HUES64 (cell line): ENCODE measurements around the gene SNRPA1.
A peak's percentile ranks its signal among the peaks of the same experiment; 100 is the strongest.

Source experiments
- H3K27ac ChIP-seq: 2 replicates; pipeline ENCODE4 v1.7.0; 2013; ENCODE audit warnings: low read depth, low read length, inconsistent platforms
- H3K27me3 ChIP-seq: 2 replicates; pipeline ENCODE4 v1.6.1; 2013; ENCODE audit warnings: mild to moderate bottlenecking, low read length; ENCODE audit not compliant: insufficient read depth
- H3K36me3 ChIP-seq: 2 replicates; pipeline ENCODE4 v1.6.1; 2013; ENCODE audit warnings: mild to moderate bottlenecking, low read length; ENCODE audit not compliant: insufficient read depth
- H3K4me1 ChIP-seq: 2 replicates; pipeline ENCODE4 v1.6.1; 2013; ENCODE audit warnings: mild to moderate bottlenecking, low read length, moderate library complexity; ENCODE audit not compliant: insufficient read depth
- H3K4me3 ChIP-seq: 2 replicates; pipeline ENCODE4 v1.5.1; 2013; ENCODE audit warnings: mild to moderate bottlenecking, low read length, moderate library complexity
- H3K9ac ChIP-seq: 2 replicates; pipeline ENCODE4 v1.6.1; 2013; ENCODE audit warnings: mild to moderate bottlenecking, low read depth, low read length
- H3K9me3 ChIP-seq: 2 replicates; pipeline ENCODE4 v1.6.1; 2013; ENCODE audit warnings: low read depth, low read length; ENCODE audit not compliant: insufficient read depth
- WGBS: fragments of 150-250, 120-280 bp; methylation state at CpG from one replicate; pipeline ENCODE4 v1.1.7; 2013; ENCODE audit warnings: missing lambda C conversion rate; 5-methylcytosine and 5-hydroxymethylcytosine counted together

Gene SNRPA1

DNA sequence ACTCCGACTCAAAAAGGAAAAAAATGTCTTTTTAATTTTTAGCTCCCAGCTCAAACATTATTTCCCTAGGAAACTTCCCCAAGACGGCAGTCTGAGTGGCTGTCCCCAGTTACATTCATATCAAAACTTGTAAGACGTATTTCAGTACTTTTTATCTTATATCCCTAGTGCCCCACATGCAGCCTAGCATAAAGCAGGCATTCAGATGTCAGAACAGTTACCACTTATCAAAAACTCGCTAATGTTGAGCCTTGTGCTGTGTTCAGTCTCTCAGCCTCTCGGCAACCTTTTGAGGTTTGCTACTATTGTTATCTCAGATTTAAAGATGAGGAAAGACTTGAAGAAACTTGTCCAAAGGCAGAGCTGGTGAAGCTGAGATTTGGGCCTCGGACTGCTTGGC is 11.1 kb downstream of the SNRPA1 start:
- H3K9me3 ChIP-seq: no peaks in the 10 kb centered on the region
- WGBS: 87% methylated on average over 6 of the region's 6 CpGs
- H3K9ac ChIP-seq: no peak overlapping the region
- no peaks in the 10 kb centered on the region for H3K4me1 ChIP-seq
- H3K36me3 ChIP-seq: peaks cover 91% of the 10 kb centered on the region
- H3K27me3 ChIP-seq: no peaks in the 10 kb centered on the region
- no peak overlapping the region for H3K4me3 ChIP-seq
- no peak overlapping the region for H3K27ac ChIP-seq

DNA sequence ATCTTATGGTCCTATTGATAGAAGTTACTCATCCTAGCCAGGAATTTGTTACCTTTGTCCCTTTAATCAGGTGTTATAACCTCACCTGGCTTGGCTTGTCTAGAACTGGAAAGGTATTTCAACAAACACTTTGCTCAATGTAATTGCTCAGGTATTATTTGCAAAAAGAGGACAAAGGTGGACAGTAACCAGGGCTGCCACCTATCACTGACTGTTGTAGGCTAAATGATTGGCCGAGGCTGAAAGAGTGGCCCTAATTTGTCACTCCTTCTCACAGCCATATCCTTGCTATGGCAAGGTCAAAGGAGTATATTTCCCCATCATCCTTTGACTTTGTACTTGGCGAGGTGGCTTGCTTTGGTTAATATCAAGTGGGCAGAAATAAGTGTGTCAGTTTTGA is 15.0 kb downstream of the SNRPA1 start:
- no peaks in the 10 kb centered on the region for H3K9me3 ChIP-seq
- H3K36me3 ChIP-seq: peaks cover 65% of the 10 kb centered on the region
- WGBS: 97% methylated on average over 2 of the region's 2 CpGs
- no peaks in the 10 kb centered on the region for H3K27me3 ChIP-seq
- no peak overlapping the region for H3K4me3 ChIP-seq
- no peak overlapping the region; the same call in 1 of the 2 replicates for H3K27ac ChIP-seq
- 0 out of 2 replicates have a peak, but pooled peaks cover 2% of the 10 kb centered on the region for H3K4me1 ChIP-seq
- no peak overlapping the region for H3K9ac ChIP-seq

DNA sequence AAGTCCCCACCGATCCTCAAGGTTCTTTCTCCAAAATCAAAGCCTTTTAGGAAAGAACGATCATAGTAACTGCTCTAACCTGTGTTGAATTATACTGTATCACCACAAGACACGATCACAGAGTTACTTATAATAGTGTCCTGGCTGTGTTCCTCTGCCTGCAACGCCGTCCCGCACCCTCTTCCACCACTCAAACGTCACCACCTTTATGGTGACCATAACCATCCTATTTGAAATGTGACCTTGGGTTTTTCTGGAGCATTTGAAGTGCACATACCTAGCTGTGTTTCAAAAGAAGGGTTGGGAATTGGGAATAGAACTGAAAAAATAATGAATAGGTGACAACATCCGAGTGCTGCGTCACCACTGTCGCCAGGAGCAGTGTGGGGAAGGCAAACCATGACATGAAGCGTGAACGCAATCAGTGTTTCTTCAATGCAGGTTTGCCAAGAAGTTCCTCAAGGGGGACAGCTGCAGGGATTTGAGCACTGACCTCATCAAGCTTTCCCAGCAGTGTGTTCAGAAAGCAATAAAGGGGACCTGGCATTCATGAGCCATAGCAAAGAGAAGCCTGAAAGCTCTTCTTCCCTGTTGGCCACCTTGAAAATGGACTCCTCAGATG is 17.0 kb downstream of the SNRPA1 start:
- H3K9me3 ChIP-seq: no peaks in the 10 kb centered on the region
- H3K27ac ChIP-seq: no peak overlapping the region
- 0 out of 2 replicates have a peak overlapping the region, but pooled peaks have one; percentile 17 for H3K9ac ChIP-seq
- 0 out of 2 replicates have a peak, but pooled peaks cover 2% of the 10 kb centered on the region for H3K4me1 ChIP-seq
- H3K36me3 ChIP-seq: peaks cover 66% of the 10 kb centered on the region
- peak overlapping the region; percentile 90 for H3K4me3 ChIP-seq
- H3K27me3 ChIP-seq: no peaks in the 10 kb centered on the region
- 88% methylated on average over 12 of the region's 12 CpGs for WGBS

DNA sequence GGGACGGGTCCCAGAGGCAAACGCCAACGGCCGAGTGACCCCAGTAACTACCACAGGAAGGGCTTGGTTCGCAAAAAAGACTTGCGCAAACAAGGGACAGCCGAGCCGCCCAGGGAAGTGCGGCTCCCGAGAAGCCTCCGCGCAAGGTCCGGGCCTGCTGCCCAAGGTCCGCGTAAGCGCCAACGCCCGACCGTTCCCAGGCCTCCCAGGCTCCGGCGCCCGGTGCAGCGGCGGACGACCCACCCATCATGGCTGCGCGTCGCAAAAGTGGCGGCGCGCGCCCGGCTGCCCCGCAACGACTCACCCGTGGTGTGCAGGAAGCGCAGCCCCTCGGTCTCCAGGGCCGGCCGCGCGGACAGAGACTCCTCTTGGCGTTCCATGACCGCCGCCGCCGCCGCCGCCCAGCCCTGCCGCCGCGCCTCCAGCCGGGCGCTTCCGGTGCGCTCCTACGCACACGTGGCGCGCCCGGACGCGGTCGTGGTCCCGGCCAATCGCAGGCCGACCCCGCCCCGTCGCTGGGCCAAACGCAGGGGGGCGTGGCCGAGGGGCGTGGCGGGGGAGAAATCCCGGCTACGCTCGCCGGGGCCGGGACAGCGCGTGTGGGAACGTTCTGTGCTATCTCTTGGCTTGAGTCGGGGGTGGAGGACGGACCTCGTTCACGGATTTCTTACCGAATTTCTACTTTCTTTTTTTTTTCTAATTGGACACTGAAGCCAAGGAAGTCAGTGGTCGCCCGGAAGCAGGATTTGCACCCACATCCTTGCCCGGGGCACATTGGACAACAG is 17.8 kb downstream of the SNRPA1 start, which contains the start of gene SELENOS:
SELENOS (minus strand) TSS at position 448 of the 785 bp plus-strand sequence; CDS start at position 380, 68 bp downstream.
- peaks cover 66% of the 10 kb centered on the region for H3K36me3 ChIP-seq
- H3K9ac ChIP-seq: peak within 1 kb of the TSS; percentile 79
- no peaks in the 10 kb centered on the region for H3K9me3 ChIP-seq
- H3K27ac ChIP-seq: peak within 1 kb of the TSS; percentile 80
- H3K4me3 ChIP-seq: peak within 1 kb of the TSS; percentile 90
- WGBS: under 1% methylated on average over 91 of the region's 91 CpGs
- H3K4me1 ChIP-seq: 0 out of 2 replicates have a peak, but pooled peaks cover 2% of the 10 kb centered on the region
- H3K27me3 ChIP-seq: no peaks in the 10 kb centered on the region

DNA sequence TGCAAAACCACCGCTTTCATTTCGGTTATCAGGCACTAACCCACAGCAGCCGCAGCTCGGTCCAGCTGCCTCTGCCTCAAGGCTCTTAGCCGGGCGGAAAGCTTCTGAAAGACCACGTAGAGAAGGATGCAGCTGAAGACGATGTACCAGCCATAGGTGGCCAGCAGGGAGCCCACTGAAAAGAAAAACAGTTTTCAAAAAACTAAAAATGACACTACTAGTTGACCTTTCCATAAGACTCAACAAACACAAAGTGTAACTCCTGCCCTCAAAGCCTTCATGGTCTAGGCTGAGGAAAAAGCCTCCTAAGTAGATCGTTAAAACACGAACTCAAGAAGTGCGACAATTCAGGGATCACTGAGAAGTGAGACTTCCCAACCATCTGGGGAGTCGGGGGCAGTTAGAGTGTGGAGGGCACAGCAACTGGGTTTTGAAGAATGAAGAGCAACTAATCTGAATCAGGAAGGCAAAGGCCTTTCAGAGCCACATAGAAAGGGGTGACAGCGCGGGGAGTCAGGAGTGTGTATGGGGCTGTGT is 18.5 kb downstream of the SNRPA1 start:
- Histone ChIP-seq H3K4me1 (0 out of 2 replicates have a peak, but pooled peaks cover 2% of the 10 kb centered on the region), H3K4me3 (peak overlapping the region; percentile 90), H3K9ac (peak overlapping the region; percentile 79), H3K36me3 (peaks cover 66% of the 10 kb centered on the region), H3K27me3 (no peaks in the 10 kb centered on the region), H3K9me3 (no peaks in the 10 kb centered on the region), H3K27ac (peak overlapping the region; percentile 80; the same call in 1 of the 2 replicates)
- WGBS: 23% methylated on average over 14 of the region's 14 CpGs

DNA sequence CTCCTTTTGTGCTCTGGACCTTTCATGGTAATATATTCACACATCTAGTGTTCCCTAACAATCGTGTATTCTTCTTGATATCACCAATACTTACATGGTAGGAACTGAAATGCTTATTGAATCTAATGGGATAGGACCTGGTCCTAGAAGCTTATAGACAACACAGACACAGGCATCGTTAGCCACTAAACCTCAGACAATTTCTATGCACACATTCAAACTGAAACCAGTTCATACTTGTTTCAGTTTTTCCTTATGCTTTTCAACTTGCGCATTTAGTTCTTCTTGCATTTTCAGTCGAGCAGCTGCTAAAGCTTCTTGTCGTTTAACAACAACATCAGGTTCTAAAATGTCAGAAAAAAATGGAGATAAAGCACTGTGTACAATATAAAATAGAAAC is 20.0 kb downstream of the SNRPA1 start:
- Histone ChIP-seq H3K27me3 (no peaks in the 10 kb centered on the region), H3K9ac (no peak overlapping the region), H3K9me3 (no peaks in the 10 kb centered on the region), H3K36me3 (peaks cover 66% of the 10 kb centered on the region), H3K4me1 (0 out of 2 replicates have a peak, but pooled peaks cover 2% of the 10 kb centered on the region), H3K27ac (no peak overlapping the region), H3K4me3 (no peak overlapping the region)
- 97% methylated on average over 5 of the region's 5 CpGs for whole genome bisulfite sequencing

- Histone ChIP-seq H3K4me3 (no peak overlapping the region), H3K36me3 (peaks cover 73% of the 10 kb centered on the region), H3K4me1 (0 out of 2 replicates have a peak, but pooled peaks cover 2% of the 10 kb centered on the region), H3K9ac (no peak overlapping the region), H3K27ac (no peak overlapping the region), H3K9me3 (no peaks in the 10 kb centered on the region), H3K27me3 (no peaks in the 10 kb centered on the region)
- WGBS: 86% methylated on average over 5 of the region's 5 CpGs
Observed at GRCh38 chr15:101273534-101273933, 21.5 kb downstream of the SNRPA1 start.

- Histone ChIP-seq H3K4me1 (0 out of 2 replicates have a peak, but pooled peaks cover 2% of the 10 kb centered on the region), H3K27ac (no peak overlapping the region), H3K36me3 (peaks cover 73% of the 10 kb centered on the region), H3K9me3 (no peaks in the 10 kb centered on the region), H3K4me3 (no peak overlapping the region), H3K9ac (no peak overlapping the region), H3K27me3 (no peaks in the 10 kb centered on the region)
- 97% methylated on average over 8 of the region's 9 CpGs for WGBS
Observed at GRCh38 chr15:101272584-101272983, 22.5 kb downstream of the SNRPA1 start.

- WGBS: 89% methylated on average over 16 of the region's 16 CpGs
- no peaks in the 10 kb centered on the region for H3K9me3 ChIP-seq
- no peak overlapping the region for H3K4me3 ChIP-seq
- no peaks in the 10 kb centered on the region for H3K4me1 ChIP-seq
- H3K9ac ChIP-seq: no peak overlapping the region
- H3K27ac ChIP-seq: no peak overlapping the region
- no peaks in the 10 kb centered on the region for H3K27me3 ChIP-seq
- peaks cover 60% of the 10 kb centered on the region for H3K36me3 ChIP-seq
Observed at GRCh38 chr15:101269479-101270223, 25.4 kb downstream of the SNRPA1 start.

GRCh38 chr15:101267320-101268104 is 27.5 kb downstream of the SNRPA1 start:
- Histone ChIP-seq H3K27ac (no peak overlapping the region), H3K36me3 (peaks cover 38% of the 10 kb centered on the region), H3K4me3 (no peak overlapping the region), H3K27me3 (no peaks in the 10 kb centered on the region), H3K9ac (no peak overlapping the region), H3K4me1 (no peaks in the 10 kb centered on the region), H3K9me3 (no peaks in the 10 kb centered on the region)
- 79% methylated on average over 18 of the region's 18 CpGs for WGBS
